HFFc6 (cell line): ENCODE data around the gene AKAP6. TPM values are rescaled to one million over a fixed set of nuclear protein-coding genes. Genes with fewer than 3 reads are reported as not detected.

Experiments
- DNase-seq: peaks from one replicate; pipeline ENCODE4 v3.0.0-alpha.2; 2018
- H3K27ac Mint-ChIP-seq: 2 replicates; pipeline ENCODE4 v1.8.0; 2020; ENCODE audit warnings: mild to moderate bottlenecking, mixed read lengths
- H3K27me3 Mint-ChIP-seq: 2 replicates; pipeline ENCODE4 v1.8.0; 2021; ENCODE audit warnings: mild to moderate bottlenecking, moderate library complexity, mixed read lengths; ENCODE audit not compliant: insufficient read depth
- H3K36me3 Mint-ChIP-seq: 2 replicates; pipeline ENCODE4 v1.8.0; 2021; ENCODE audit warnings: low read depth, mixed read lengths
- H3K4me1 Mint-ChIP-seq: 2 replicates; pipeline ENCODE4 v1.8.0; 2020; ENCODE audit warnings: low read depth, mixed read lengths
- H3K4me3 Mint-ChIP-seq: 2 replicates; pipeline ENCODE4 v1.8.0; 2020; ENCODE audit warnings: mild to moderate bottlenecking, moderate library complexity, mixed read lengths
- H3K9me3 Mint-ChIP-seq: 2 replicates; pipeline ENCODE4 v1.8.0; 2020; ENCODE audit warnings: mild to moderate bottlenecking, mixed read lengths
- CTCF ChIP-seq: fragments of 200-600 bp; sonication (generic); IDR thresholded peaks from 2 replicates; pipeline ENCODE4 v1.5.0; 2021; ENCODE audit warnings: antibody characterized with exemption, mild to moderate bottlenecking
- total RNA-seq, 6 experiments: library from RNA; stranded (reverse); fragmentation: NEBNext Ultra II Directional; extraction: Animal tissue kit (Norgen Biotek cat#: 25700); gene quantifications; 2 replicates in 1 of 6; 3 replicates in 5 of 6; pipeline ENCODE4 v1.2.3, GENCODE V29; 2021

The AKAP6 gene
- total RNA-seq, 6 experiments from 2014 or later: 6.1 to 9.8 (median 6.5) TPM

- no peak for TF ChIP-seq CTCF
- no peak for DNase-seq
- Mint-ChIP-seq H3K27me3 (no peaks in the 10 kb centered on the region; the same call in 1 of the 2 replicates), H3K4me3 (no peak overlapping the region), H3K9me3 (no peaks in the 10 kb centered on the region), H3K27ac (no peak overlapping the region), H3K4me1 (peaks cover 73% of the 10 kb centered on the region), H3K36me3 (no peaks in the 10 kb centered on the region)
Observed at GRCh38 chr14:32596390-32596789, 267.3 kb downstream of the AKAP6 start.

GRCh38 chr14:32597771-32598170 is 268.7 kb downstream of the AKAP6 start:
- Mint-ChIP-seq H3K9me3 (no peaks in the 10 kb centered on the region), H3K4me3 (no peak overlapping the region; the same call in 1 of the 2 replicates), H3K36me3 (no peaks in the 10 kb centered on the region), H3K27ac (no peak overlapping the region), H3K4me1 (peaks cover 73% of the 10 kb centered on the region), H3K27me3 (no peaks in the 10 kb centered on the region; the same call in 1 of the 2 replicates)
- DNase-seq: no peak
- TF ChIP-seq CTCF: no peak

GRCh38 chr14:32601069-32601468 is 272.0 kb downstream of the AKAP6 start:
- no peaks in the 10 kb centered on the region for H3K9me3 Mint-ChIP-seq
- peaks cover 46% of the 10 kb centered on the region for H3K4me1 Mint-ChIP-seq
- TF ChIP-seq CTCF: no peak
- no peak overlapping the region for H3K27ac Mint-ChIP-seq
- H3K4me3 Mint-ChIP-seq: no peak overlapping the region
- no peak for DNase-seq
- H3K27me3 Mint-ChIP-seq: no peaks in the 10 kb centered on the region
- no peaks in the 10 kb centered on the region for H3K36me3 Mint-ChIP-seq

GRCh38 chr14:32601906-32602305 is 272.8 kb downstream of the AKAP6 start:
- DNase-seq: no peak
- TF ChIP-seq CTCF: no peak
- H3K4me1 Mint-ChIP-seq: peaks cover 46% of the 10 kb centered on the region
- H3K9me3 Mint-ChIP-seq: no peaks in the 10 kb centered on the region
- H3K27me3 Mint-ChIP-seq: no peaks in the 10 kb centered on the region
- no peaks in the 10 kb centered on the region for H3K36me3 Mint-ChIP-seq
- no peak overlapping the region for H3K4me3 Mint-ChIP-seq
- peak overlapping the region; percentile 3; the same call in 1 of the 2 replicates for H3K27ac Mint-ChIP-seq

- no peaks in the 10 kb centered on the region for H3K27me3 Mint-ChIP-seq
- H3K4me1 Mint-ChIP-seq: peaks cover 46% of the 10 kb centered on the region
- no peak overlapping the region for H3K4me3 Mint-ChIP-seq
- no peak for DNase-seq
- no peak overlapping the region for H3K27ac Mint-ChIP-seq
- H3K36me3 Mint-ChIP-seq: no peaks in the 10 kb centered on the region
- no peak for TF ChIP-seq CTCF
- H3K9me3 Mint-ChIP-seq: no peaks in the 10 kb centered on the region
Observed at GRCh38 chr14:32602699-32603098, 273.6 kb downstream of the AKAP6 start.

- Mint-ChIP-seq H3K4me1 (peaks cover 40% of the 10 kb centered on the region), H3K4me3 (no peak overlapping the region)
Observed at GRCh38 chr14:32603992-32604565, 275.0 kb downstream of the AKAP6 start.

More at GRCh38 chr14:32603992-32604565, 275.0 kb downstream of the AKAP6 start:
- H3K36me3 Mint-ChIP-seq: no peaks in the 10 kb centered on the region
- TF ChIP-seq CTCF: no peak
- no peak overlapping the region for H3K27ac Mint-ChIP-seq
- DNase-seq: no peak
- H3K9me3 Mint-ChIP-seq: no peaks in the 10 kb centered on the region
- H3K27me3 Mint-ChIP-seq: no peaks in the 10 kb centered on the region
